Measurements from ENCODE around the gene PHTF1. TPM values are rescaled to one million over a fixed set of nuclear protein-coding genes. Genes with fewer than 3 reads are reported as not detected.

PHTF1 gene
- total and polyA plus RNA-seq, 12 donors, result 4.9 to 14.8 (median 9.6) TPM

- Histone ChIP-seq H3K4me1 (no peaks in the 10 kb centered on the region), H3K27ac (no peak overlapping the region), H3K27me3 (no peaks in the 10 kb centered on the region), H3K9me3 (no peaks in the 10 kb centered on the region), H3K4me3 (no peak overlapping the region), H3K36me3 (peaks cover 0 to 72% (median 4%) of the 10 kb centered on the region in 9 donors)
- intact Hi-C loops (cut with DNase I), result no loop called here
- TF ChIP-seq, protein P1, sequence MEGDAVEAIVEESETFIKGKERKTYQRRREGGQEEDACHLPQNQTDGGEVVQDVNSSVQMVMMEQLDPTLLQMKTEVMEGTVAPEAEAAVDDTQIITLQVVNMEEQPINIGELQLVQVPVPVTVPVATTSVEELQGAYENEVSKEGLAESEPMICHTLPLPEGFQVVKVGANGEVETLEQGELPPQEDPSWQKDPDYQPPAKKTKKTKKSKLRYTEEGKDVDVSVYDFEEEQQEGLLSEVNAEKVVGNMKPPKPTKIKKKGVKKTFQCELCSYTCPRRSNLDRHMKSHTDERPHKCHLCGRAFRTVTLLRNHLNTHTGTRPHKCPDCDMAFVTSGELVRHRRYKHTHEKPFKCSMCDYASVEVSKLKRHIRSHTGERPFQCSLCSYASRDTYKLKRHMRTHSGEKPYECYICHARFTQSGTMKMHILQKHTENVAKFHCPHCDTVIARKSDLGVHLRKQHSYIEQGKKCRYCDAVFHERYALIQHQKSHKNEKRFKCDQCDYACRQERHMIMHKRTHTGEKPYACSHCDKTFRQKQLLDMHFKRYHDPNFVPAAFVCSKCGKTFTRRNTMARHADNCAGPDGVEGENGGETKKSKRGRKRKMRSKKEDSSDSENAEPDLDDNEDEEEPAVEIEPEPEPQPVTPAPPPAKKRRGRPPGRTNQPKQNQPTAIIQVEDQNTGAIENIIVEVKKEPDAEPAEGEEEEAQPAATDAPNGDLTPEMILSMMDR (IDR thresholded peaks at IDR 0.05), result no peak
- 97 to 98% methylated on average over 1 of the region's 1 CpG for WGBS, 2 donors
- DNase-seq (no peak), ATAC-seq (no peak)
Measured at GRCh38 chr1:113647164-113647563, 112.1 kb downstream of the PHTF1 start.

Other genes starting within 250 kb of the PHTF1 start
- gene RSBN1, start 53.0 kb upstream of the PHTF1 start, total RNA-seq, result 10 to 100 TPM in 8 of 10 donors, 1 to 10 TPM in 2; 7.5 to 13.9 (median 11.8) TPM
- gene RSBN1, start 53.0 kb upstream of the PHTF1 start, polyA plus RNA-seq, result 1 to 10 TPM; 2.1 to 5.0 TPM
- gene PTPN22, start 112.2 kb upstream of the PHTF1 start, total RNA-seq, result 1 to 10 TPM in 1 of 10 donors, under 1 TPM in 9; 0.13 to 3.3 (median 0.56) TPM
- under 1 TPM; 0.20 to 0.44 TPM for gene PTPN22, start 112.2 kb upstream of the PHTF1 start, polyA plus RNA-seq
- gene BCL2L15, start 128.1 kb upstream of the PHTF1 start, total RNA-seq, result under 1 TPM in 7 of 10 donors, not detected in 3; 0.05 to 0.28 (median 0.09) TPM
- under 1 TPM; 0.07 to 0.15 TPM for gene BCL2L15, start 128.1 kb upstream of the PHTF1 start, polyA plus RNA-seq
- 10 to 100 TPM in 8 of 10 donors, 1 to 10 TPM in 2; 9.1 to 13.9 (median 11.5) TPM for gene AP4B1, start 145.3 kb upstream of the PHTF1 start, total RNA-seq
- 10 to 100 TPM in 1 of 2 donors, 1 to 10 TPM in 1; 7.5 to 15.4 TPM for gene AP4B1, start 145.3 kb upstream of the PHTF1 start, polyA plus RNA-seq
- 1 to 10 TPM in 9 of 10 donors, under 1 TPM in 1; 0.78 to 4.2 (median 2.1) TPM for gene DCLRE1B, start 145.8 kb upstream of the PHTF1 start, total RNA-seq
- gene DCLRE1B, start 145.8 kb upstream of the PHTF1 start, polyA plus RNA-seq, result 1 to 10 TPM in 1 of 2 donors, under 1 TPM in 1; 0.59 to 1.8 TPM
- gene HIPK1, start 169.8 kb upstream of the PHTF1 start, total RNA-seq, result 10 to 100 TPM; 42.6 to 91.0 (median 62.2) TPM
- 10 to 100 TPM in 1 of 2 donors, 1 to 10 TPM in 1; 7.8 to 10.7 TPM for gene HIPK1, start 169.8 kb upstream of the PHTF1 start, polyA plus RNA-seq
- 10 to 100 TPM in 7 of 10 donors, 1 to 10 TPM in 3; 6.1 to 19.7 (median 11.0) TPM for gene OLFML3, start 220.0 kb upstream of the PHTF1 start, total RNA-seq
- 10 to 100 TPM; 10.3 to 11.4 TPM for gene OLFML3, start 220.0 kb upstream of the PHTF1 start, polyA plus RNA-seq